GM12878 (cell line): Measurements from ENCODE around the gene HERC4.

ENCODE experiments used
- BCL11A ChIP-seq: IDR thresholded peaks from 2 replicates; pipeline ENCODE4 v1.6.1; 2011; ENCODE audit warnings: low read depth, low read length
- EP300 ChIP-seq, 2 experiments: fragments of 150-350 bp in 1 of 2; IDR thresholded peaks; 2 replicates each; pipeline ENCODE4 v1.6.1; 2011 to 2012; ENCODE audit warnings: low read depth in 2 of 2, low read length in 2 of 2, borderline replicate concordance in 1 of 2, improper control_type of control experiment in 1 of 2, inconsistent platforms in 1 of 2; ENCODE audit not compliant: control insufficient read depth in 1 of 2
- NBN ChIP-seq: fragments of 450-650 bp; IDR thresholded peaks from 2 replicates; pipeline ENCODE4 v1.6.1; 2016
- NRF1 ChIP-seq: conservative IDR thresholded peaks from 2 replicates; pipeline ENCODE4 v1.6.1; 2011; ENCODE audit warnings: mild to moderate bottlenecking, low read depth, low read length, improper control_type of control experiment
- SP1 ChIP-seq: IDR thresholded peaks from one replicate; pipeline ENCODE4 v1.6.1; 2011; ENCODE audit warnings: low read depth, low read length
- SREBF1 ChIP-seq: IDR thresholded peaks from 2 replicates; pipeline ENCODE4 v1.6.1; 2012; ENCODE audit warnings: mild to moderate bottlenecking, low read length
- TF ChIP-seq, protein P1 (sequence below): IDR thresholded peaks from 2 replicates; pipeline ENCODE4 v1.6.1; 2011; ENCODE audit warnings: borderline replicate concordance, low read depth, mild to moderate bottlenecking, moderate library complexity, mixed read lengths, low read length; ENCODE audit not compliant: insufficient read depth; ENCODE audit errors: extremely low read length

GRCh38 chr10:68047122-68047521 lies 28.0 kb downstream of the HERC4 start:
- TF ChIP-seq SP1 (no peak), SREBF1 (no peak), NRF1 (no peak), EP300 (IDR thresholded peaks at IDR 0.05; ENCODE audit: borderline replicate concordance in 1 of 2, control insufficient read depth in 1 of 2, low read depth in 2 of 2, low read length in 2 of 2) (no peak), NBN (no peak), BCL11A (no peak)
- TF ChIP-seq, protein P1, sequence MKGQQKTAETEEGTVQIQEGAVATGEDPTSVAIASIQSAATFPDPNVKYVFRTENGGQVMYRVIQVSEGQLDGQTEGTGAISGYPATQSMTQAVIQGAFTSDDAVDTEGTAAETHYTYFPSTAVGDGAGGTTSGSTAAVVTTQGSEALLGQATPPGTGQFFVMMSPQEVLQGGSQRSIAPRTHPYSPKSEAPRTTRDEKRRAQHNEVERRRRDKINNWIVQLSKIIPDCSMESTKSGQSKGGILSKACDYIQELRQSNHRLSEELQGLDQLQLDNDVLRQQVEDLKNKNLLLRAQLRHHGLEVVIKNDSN: no peak
